SK-N-SH (cell line): ENCODE results near the gene SMAD3.

Experiments
- CHD2 ChIP-seq: fragments of 150-350 bp; IDR thresholded peaks from 2 replicates; pipeline ENCODE4 v1.6.1; 2018; ENCODE audit warnings: low read length; ENCODE audit not compliant: partially characterized antibody
- EP300 ChIP-seq, 2 experiments: IDR thresholded peaks; 2 replicates each; pipeline versions ENCODE4 v1.4.0 to v1.6.1; 2012; ENCODE audit warnings: borderline replicate concordance in 1 of 2, low read depth in 1 of 2, low read length in 1 of 2
- FOSL2 ChIP-seq: IDR thresholded peaks from 2 replicates; pipeline ENCODE4 v1.4.0; 2012; ENCODE audit warnings: low read depth, mild to moderate bottlenecking, moderate library complexity, borderline replicate concordance
- JUND ChIP-seq: IDR thresholded peaks from 2 replicates; pipeline ENCODE4 v1.4.0; 2012
- RCOR1 ChIP-seq: fragments of 150-350 bp; IDR thresholded peaks from 2 replicates; pipeline ENCODE4 v1.6.1; 2017; ENCODE audit warnings: antibody characterized with exemption, low read length
- SIN3A ChIP-seq: IDR thresholded peaks from 2 replicates; pipeline ENCODE4 v1.6.1; 2012; ENCODE audit warnings: low read depth, mild to moderate bottlenecking, low read length, moderate library complexity, borderline replicate concordance
- TF ChIP-seq, protein P1 (sequence below): fragments of 200-600 bp; sonication (generic); IDR thresholded peaks from 2 replicates; pipeline ENCODE4 v1.6.1; 2017; ENCODE audit warnings: antibody characterized with exemption, mild to moderate bottlenecking, moderate library complexity

DNA sequence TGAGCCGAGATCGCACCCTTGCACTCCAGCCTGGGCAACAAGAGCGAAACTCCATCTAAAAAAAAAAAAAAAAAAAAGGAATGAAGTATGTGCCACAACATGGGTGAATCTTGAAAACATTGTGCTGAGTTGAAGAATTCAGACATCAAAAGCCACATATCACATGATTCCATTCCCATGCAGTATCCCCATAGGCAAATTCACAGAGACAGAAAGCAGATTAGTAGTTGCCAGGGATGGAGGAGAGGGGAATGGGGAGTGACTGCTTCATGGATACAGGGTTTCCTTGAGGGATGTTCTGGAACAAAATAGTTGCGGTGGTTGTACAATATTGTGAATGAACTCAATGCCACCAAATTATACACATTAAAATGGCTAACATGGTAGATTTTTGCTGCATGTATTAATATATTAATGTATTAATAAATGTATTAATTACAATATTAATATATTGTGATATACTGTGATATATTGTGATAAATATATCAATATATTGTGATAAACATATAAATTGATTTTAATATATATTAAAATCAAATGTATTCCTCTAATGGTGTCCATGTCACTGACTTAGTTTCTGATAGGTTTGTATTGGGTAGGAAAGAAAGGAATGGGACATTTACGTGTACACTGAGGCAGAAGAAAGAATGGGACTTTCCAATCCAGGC lies 34.9 kb downstream of the SMAD3 start:
- TF ChIP-seq, protein P1, sequence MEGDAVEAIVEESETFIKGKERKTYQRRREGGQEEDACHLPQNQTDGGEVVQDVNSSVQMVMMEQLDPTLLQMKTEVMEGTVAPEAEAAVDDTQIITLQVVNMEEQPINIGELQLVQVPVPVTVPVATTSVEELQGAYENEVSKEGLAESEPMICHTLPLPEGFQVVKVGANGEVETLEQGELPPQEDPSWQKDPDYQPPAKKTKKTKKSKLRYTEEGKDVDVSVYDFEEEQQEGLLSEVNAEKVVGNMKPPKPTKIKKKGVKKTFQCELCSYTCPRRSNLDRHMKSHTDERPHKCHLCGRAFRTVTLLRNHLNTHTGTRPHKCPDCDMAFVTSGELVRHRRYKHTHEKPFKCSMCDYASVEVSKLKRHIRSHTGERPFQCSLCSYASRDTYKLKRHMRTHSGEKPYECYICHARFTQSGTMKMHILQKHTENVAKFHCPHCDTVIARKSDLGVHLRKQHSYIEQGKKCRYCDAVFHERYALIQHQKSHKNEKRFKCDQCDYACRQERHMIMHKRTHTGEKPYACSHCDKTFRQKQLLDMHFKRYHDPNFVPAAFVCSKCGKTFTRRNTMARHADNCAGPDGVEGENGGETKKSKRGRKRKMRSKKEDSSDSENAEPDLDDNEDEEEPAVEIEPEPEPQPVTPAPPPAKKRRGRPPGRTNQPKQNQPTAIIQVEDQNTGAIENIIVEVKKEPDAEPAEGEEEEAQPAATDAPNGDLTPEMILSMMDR = no peak
- TF ChIP-seq CHD2 = no peak
- no peak for TF ChIP-seq EP300 (IDR thresholded peaks at IDR 0.05; ENCODE audit: borderline replicate concordance in 1 of 2, low read depth in 1 of 2, low read length in 1 of 2)
- TF ChIP-seq RCOR1 = no peak
- no peak for TF ChIP-seq SIN3A
- TF ChIP-seq JUND = no peak
- TF ChIP-seq FOSL2 = no peak
